ENCODE results near the gene RAB6A. TPM values are rescaled to one million over a fixed set of nuclear protein-coding genes. Genes with fewer than 3 reads are reported as not detected.

RAB6A gene
- total and polyA plus RNA-seq, 2 of the 8 experiments (the other 6 are each of a cell fraction or from before 2014, with no cell fraction given): 24.4 to 88.6 TPM

GRCh38 chr11:73784734-73785133, 23.9 kb upstream of the RAB6A start:
- H3K79me2 ChIP-seq (ENCODE audit: control insufficient read depth in 1 of 2, insufficient read depth in 2 of 2, low read length in 2 of 2): peaks cover 0 to 6% of the 10 kb centered on the region in 2 experiments; a peak in 1 of 4 replicates
- H3K27ac ChIP-seq (ENCODE audit: low read depth, low read length): no peak overlapping the region
- no peaks in the 10 kb centered on the region; the same call in 1 of the 2 replicates for H3K23me2 ChIP-seq (ENCODE audit: low read depth, low read length)
- H3K4ac ChIP-seq (replicated peaks; ENCODE audit: insufficient read length, low read depth, low read length): no peak overlapping the region
- no peaks in the 10 kb centered on the region for H3K9me3 ChIP-seq (ENCODE audit: insufficient read depth in 2 of 2, low read depth in 1 of 2, low read length in 1 of 2)
- no peaks in the 10 kb centered on the region for H3K79me1 ChIP-seq (ENCODE audit: low read depth, low read length)
- no peaks in the 10 kb centered on the region for H3K27me3 ChIP-seq (replicated peaks in 1 of 4; ENCODE audit: control insufficient read depth in 3 of 4, extremely low read depth in 1 of 4, insufficient read depth in 3 of 4, low read length in 3 of 4)
- H3K23ac ChIP-seq (ENCODE audit: insufficient read length): no peak overlapping the region
- CTCF ChIA-PET (ENCODE audit: partially characterized antibody): interaction anchor here (0.6 to 1.4 kb wide), 5 partner anchors 8 to 147 kb away, joined by 3 to 4 read pairs (median 3); no protein-coding TSS in a partner anchor
- no peak overlapping the region for H4K8ac ChIP-seq (ENCODE audit: extremely low read depth, insufficient read depth, low read length)
- H2AK5ac ChIP-seq (ENCODE audit: low read depth, low read length): no peak overlapping the region
- H4K5ac ChIP-seq (ENCODE audit: insufficient read length, low read depth, low read length): no peak overlapping the region
- no peak overlapping the region for H4K91ac ChIP-seq (replicated peaks; ENCODE audit: insufficient read length, low read length)
- no peak overlapping the region for H3K14ac ChIP-seq (ENCODE audit: insufficient read length)
- H4K20me1 ChIP-seq (replicated peaks in 1 of 2; ENCODE audit: control insufficient read depth in 1 of 2, insufficient read depth in 2 of 2, low read length in 2 of 2): no peaks in the 10 kb centered on the region
- H3K4me3 ChIP-seq (ENCODE audit: extremely low read depth in 1 of 4, insufficient read depth in 2 of 4, low read depth in 3 of 4, low read length in 4 of 4): no peak overlapping the region
- no peak overlapping the region for H2AFZ ChIP-seq (ENCODE audit: low read length)
- no peak overlapping the region for H2BK12ac ChIP-seq (ENCODE audit: low read depth, low read length)
- no peak for DNase-seq (ENCODE audit: low read depth in 1 of 2, low spot score in 2 of 2)
- H3K4me1 ChIP-seq (replicated peaks in 1 of 4; ENCODE audit: control insufficient read depth in 3 of 4, insufficient read depth in 4 of 4, low read length in 3 of 4): peaks cover 3 to 7% (median 6%) of the 10 kb centered on the region in 4 experiments; a peak in 4 of 7 replicates
- H2BK20ac ChIP-seq (ENCODE audit: low read length): no peak overlapping the region
- no peak overlapping the region; the same call in 1 of the 2 replicates for H3K18ac ChIP-seq (ENCODE audit: extremely low read depth, low read length)
- H3K36me3 ChIP-seq (ENCODE audit: control insufficient read depth in 2 of 4, insufficient read depth in 4 of 4, low read length in 3 of 4): no peaks in the 10 kb centered on the region
- peak overlapping the region in 1 of 2 experiments; percentile 36; a peak in 1 of 4 replicates for H3K4me2 ChIP-seq (ENCODE audit: insufficient read depth in 1 of 2, low read depth in 2 of 2, low read length in 2 of 2)
- no peak overlapping the region for H2BK15ac ChIP-seq (ENCODE audit: low read length)
- no peak overlapping the region for H3K9ac ChIP-seq (replicated peaks in 1 of 4; ENCODE audit: extremely low read depth in 1 of 4, low read depth in 3 of 4, low read length in 3 of 4)
- H2BK5ac ChIP-seq (ENCODE audit: low read depth, low read length): no peak overlapping the region
- 81% methylated on average over 1 of the region's 1 CpG; no CpG with 5 or more reads in 1 of the 2 experiments for WGBS, 2 experiments (ENCODE audit: extremely low coverage in 1 of 2, insufficient coverage in 1 of 2, insufficient read length in 1 of 2, insufficient replicate concordance in 2 of 2, low coverage in 1 of 2, low lambda C conversion rate in 2 of 2, missing lambda C conversion rate in 1 of 2)
- no peak overlapping the region for H3K56ac ChIP-seq (replicated peaks; ENCODE audit: insufficient read length, low read depth, low read length)
- H2BK120ac ChIP-seq (replicated peaks; ENCODE audit: low read depth, low read length): no peak overlapping the region
- no peak for FAIRE-seq
- POLR2A ChIA-PET (ENCODE audit: partially characterized antibody): interaction anchor here (1.0 to 2.7 kb wide), 12 partner anchors 9 to 147 kb away, joined by 3 to 26 read pairs (median 4); partner anchors contain the start of genes COA4, PAAF1 and RAB6A
- no peak for TF ChIP-seq JUN (IDR thresholded peaks at IDR 0.05; ENCODE audit: low read depth, low read length)
- no peak for TF ChIP-seq EGR1 (IDR thresholded peaks at IDR 0.05; ENCODE audit: borderline replicate concordance, low read depth, low read length)
- no peak for TF ChIP-seq RFX5 (IDR thresholded peaks at IDR 0.05; ENCODE audit: borderline replicate concordance, low read depth, low read length)
- no peak for TF ChIP-seq HDAC6 (IDR thresholded peaks at IDR 0.05; ENCODE audit: low read depth, low read length)

All from H1 (cell line).